ENCODE measurements around the gene DEFB114.

The DEFB114 gene

GRCh38 chr6:49937017-49937416 lies 26.9 kb downstream of the DEFB114 start:
- no peak for DNase-seq (ENCODE audit: extremely low read depth in 1 of 2, low read depth in 1 of 2)

- DNase-seq (ENCODE audit: extremely low read depth in 1 of 2, low read depth in 1 of 2) = no peak
Observed at GRCh38 chr6:49935387-49935786, 28.6 kb downstream of the DEFB114 start.

GRCh38 chr6:49934770-49935169 lies 29.2 kb downstream of the DEFB114 start:
- DNase-seq (ENCODE audit: extremely low read depth in 1 of 2, low read depth in 1 of 2) = no peak

GRCh38 chr6:49933526-49933925 lies 30.4 kb downstream of the DEFB114 start:
- DNase-seq (ENCODE audit: extremely low read depth in 1 of 2, low read depth in 1 of 2) = no peak

- DNase-seq (ENCODE audit: extremely low read depth in 1 of 2, low read depth in 1 of 2) = no peak
Observed at GRCh38 chr6:49929340-49929739, 34.6 kb downstream of the DEFB114 start.

GRCh38 chr6:49923826-49924225 lies 40.1 kb downstream of the DEFB114 start:
- no peak for DNase-seq (ENCODE audit: extremely low read depth in 1 of 2, low read depth in 1 of 2)

- no peak for DNase-seq (ENCODE audit: extremely low read depth in 1 of 2, low read depth in 1 of 2)
Observed at GRCh38 chr6:49919935-49920644, 43.9 kb downstream of the DEFB114 start.

- DNase-seq (ENCODE audit: extremely low read depth in 1 of 2, low read depth in 1 of 2) = no peak
Observed at GRCh38 chr6:49919261-49919660, 44.7 kb downstream of the DEFB114 start.

GRCh38 chr6:49918787-49919186 lies 45.2 kb downstream of the DEFB114 start:
- DNase-seq (ENCODE audit: extremely low read depth in 1 of 2, low read depth in 1 of 2) = no peak

GRCh38 chr6:49915035-49915434 lies 48.9 kb downstream of the DEFB114 start:
- DNase-seq (ENCODE audit: extremely low read depth in 1 of 2, low read depth in 1 of 2) = no peak

GRCh38 chr6:49913636-49914375 lies 50.2 kb downstream of the DEFB114 start:
- DNase-seq (ENCODE audit: extremely low read depth in 1 of 2, low read depth in 1 of 2) = no peak

GRCh38 chr6:49912196-49912595 lies 51.8 kb downstream of the DEFB114 start:
- DNase-seq (ENCODE audit: extremely low read depth in 1 of 2, low read depth in 1 of 2) = no peak

GRCh38 chr6:49911252-49911651 lies 52.7 kb downstream of the DEFB114 start:
- DNase-seq (ENCODE audit: extremely low read depth in 1 of 2, low read depth in 1 of 2) = no peak
